Measurements from ENCODE around the gene GMNN.

Gene GMNN

GRCh38 chr6:24774696-24775519 is at the start of gene GMNN (continued):
- no peak for TF ChIP-seq ZNF175 (tag by site-specific recombination; IDR thresholded peaks at IDR 0.05)
- peak; percentile 97 for TF ChIP-seq ZNF600 (tag by site-specific recombination; IDR thresholded peaks at IDR 0.05)
- no peak; the same call in 1 of the 2 replicates for TF ChIP-seq ZNF362 (tag by site-specific recombination; IDR thresholded peaks at IDR 0.05)
- no peak for TF ChIP-seq ZNF37A (tag by site-specific recombination; IDR thresholded peaks at IDR 0.05)
- no peak for TF ChIP-seq ZNF311 (tag by site-specific recombination; IDR thresholded peaks at IDR 0.05; ENCODE audit: borderline replicate concordance)
- TF ChIP-seq ZSCAN16 (tag by site-specific recombination; IDR thresholded peaks at IDR 0.05): peak; percentile 77; the same call in 1 of the 2 replicates
- TF ChIP-seq ZNF341 (tag by site-specific recombination; IDR thresholded peaks at IDR 0.05; ENCODE audit: low read depth): peak; percentile 65
- TF ChIP-seq SALL2 (tag by site-specific recombination; IDR thresholded peaks at IDR 0.05; ENCODE audit: borderline replicate concordance): no peak
- TF ChIP-seq KLF1 (tag by site-specific recombination; IDR thresholded peaks at IDR 0.05): peak; percentile 79
- TF ChIP-seq YY1 (tag by site-specific recombination; IDR thresholded peaks at IDR 0.05): peak; percentile 77
- peak; percentile 94 for TF ChIP-seq ZNF639 (tag by site-specific recombination; IDR thresholded peaks at IDR 0.05)
- no peak for TF ChIP-seq ZNF670 (tag by site-specific recombination; IDR thresholded peaks at IDR 0.05; ENCODE audit: low read depth)
- no peak for TF ChIP-seq ZNF571 (tag by site-specific recombination; IDR thresholded peaks at IDR 0.05)
- no peak for TF ChIP-seq ZNF155 (tag by site-specific recombination; IDR thresholded peaks at IDR 0.05)
- peak; percentile 52; the same call in 1 of the 2 replicates for TF ChIP-seq ZNF169 (tag by site-specific recombination; IDR thresholded peaks at IDR 0.05)
- TF ChIP-seq, protein P1, sequence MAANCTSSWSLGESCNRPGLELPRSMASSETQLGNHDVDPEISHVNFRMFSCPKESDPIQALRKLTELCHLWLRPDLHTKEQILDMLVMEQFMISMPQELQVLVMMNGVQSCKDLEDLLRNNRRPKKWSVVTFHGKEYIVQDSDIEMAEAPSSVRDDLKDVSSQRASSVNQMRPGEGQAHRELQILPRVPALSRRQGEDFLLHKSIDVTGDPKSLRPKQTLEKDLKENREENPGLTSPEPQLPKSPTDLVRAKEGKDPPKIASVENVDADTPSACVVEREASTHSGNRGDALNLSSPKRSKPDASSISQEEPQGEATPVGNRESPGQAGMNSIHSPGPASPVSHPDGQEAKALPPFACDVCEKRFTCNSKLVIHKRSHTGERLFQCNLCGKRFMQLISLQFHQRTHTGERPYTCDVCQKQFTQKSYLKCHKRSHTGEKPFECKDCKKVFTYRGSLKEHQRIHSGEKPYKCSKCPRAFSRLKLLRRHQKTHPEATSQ (tag by site-specific recombination; IDR thresholded peaks at IDR 0.05): peak; percentile 97
- TF ChIP-seq, protein P2, sequence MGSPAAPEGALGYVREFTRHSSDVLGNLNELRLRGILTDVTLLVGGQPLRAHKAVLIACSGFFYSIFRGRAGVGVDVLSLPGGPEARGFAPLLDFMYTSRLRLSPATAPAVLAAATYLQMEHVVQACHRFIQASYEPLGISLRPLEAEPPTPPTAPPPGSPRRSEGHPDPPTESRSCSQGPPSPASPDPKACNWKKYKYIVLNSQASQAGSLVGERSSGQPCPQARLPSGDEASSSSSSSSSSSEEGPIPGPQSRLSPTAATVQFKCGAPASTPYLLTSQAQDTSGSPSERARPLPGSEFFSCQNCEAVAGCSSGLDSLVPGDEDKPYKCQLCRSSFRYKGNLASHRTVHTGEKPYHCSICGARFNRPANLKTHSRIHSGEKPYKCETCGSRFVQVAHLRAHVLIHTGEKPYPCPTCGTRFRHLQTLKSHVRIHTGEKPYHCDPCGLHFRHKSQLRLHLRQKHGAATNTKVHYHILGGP (tag by site-specific recombination; IDR thresholded peaks at IDR 0.05): no peak
- no peak for TF ChIP-seq ZNF621 (tag by site-specific recombination; IDR thresholded peaks at IDR 0.05)
- peak; percentile 37; the same call in 1 of the 2 replicates for TF ChIP-seq ZNF768 (tag by site-specific recombination; IDR thresholded peaks at IDR 0.05)
- TF ChIP-seq ZSCAN18 (tag by site-specific recombination; IDR thresholded peaks at IDR 0.05): no peak
- peak; percentile 57; the same call in 1 of the 2 replicates for TF ChIP-seq ZNF10 (tag by site-specific recombination; IDR thresholded peaks at IDR 0.05)
- TF ChIP-seq ZNF391 (tag by site-specific recombination; IDR thresholded peaks at IDR 0.05; ENCODE audit: borderline replicate concordance, low read depth): peak; percentile 97
- TF ChIP-seq HOXD13 (CRISPR knock-in tag; IDR thresholded peaks at IDR 0.05; ENCODE audit: borderline replicate concordance): peak; percentile 76; the same call in 1 of the 2 replicates
- no peak for TF ChIP-seq ZNF140 (tag by site-specific recombination; IDR thresholded peaks at IDR 0.05)
- peak; percentile 63 for TF ChIP-seq ZFHX2 (tag by site-specific recombination; conservative IDR thresholded peaks at IDR 0.05)
- TF ChIP-seq ZBTB20 (tag by site-specific recombination; IDR thresholded peaks at IDR 0.05): peak; percentile 93
- peak; percentile 85 for TF ChIP-seq ZNF701 (tag by site-specific recombination; IDR thresholded peaks at IDR 0.05)
- TF ChIP-seq KLF10 (tag by site-specific recombination; IDR thresholded peaks at IDR 0.05): peak; percentile 66; the same call in 1 of the 2 replicates
- no peak for TF ChIP-seq ZNF529 (tag by site-specific recombination; IDR thresholded peaks at IDR 0.05; ENCODE audit: insufficient replicate concordance)
- TF ChIP-seq, protein P3, sequence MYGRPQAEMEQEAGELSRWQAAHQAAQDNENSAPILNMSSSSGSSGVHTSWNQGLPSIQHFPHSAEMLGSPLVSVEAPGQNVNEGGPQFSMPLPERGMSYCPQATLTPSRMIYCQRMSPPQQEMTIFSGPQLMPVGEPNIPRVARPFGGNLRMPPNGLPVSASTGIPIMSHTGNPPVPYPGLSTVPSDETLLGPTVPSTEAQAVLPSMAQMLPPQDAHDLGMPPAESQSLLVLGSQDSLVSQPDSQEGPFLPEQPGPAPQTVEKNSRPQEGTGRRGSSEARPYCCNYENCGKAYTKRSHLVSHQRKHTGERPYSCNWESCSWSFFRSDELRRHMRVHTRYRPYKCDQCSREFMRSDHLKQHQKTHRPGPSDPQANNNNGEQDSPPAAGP (tag by site-specific recombination; IDR thresholded peaks at IDR 0.05): peak; percentile 94
- TF ChIP-seq REPIN1 (tag by site-specific recombination; IDR thresholded peaks at IDR 0.05; ENCODE audit: low read depth): peak; percentile 99
- TF ChIP-seq ZNF121 (tag by site-specific recombination; IDR thresholded peaks at IDR 0.05): no peak; the same call in 1 of the 2 replicates
